Panc1 (cell line): Measurements from ENCODE around the gene DCAF15.

Experiments
- POLR2AphosphoS5 ChIP-seq: IDR thresholded peaks from 2 replicates; pipeline ENCODE4 v1.6.1; 2012; ENCODE audit warnings: mild to moderate bottlenecking, low read depth, low read length, moderate library complexity
- TCF7L2 ChIP-seq: IDR thresholded peaks from 2 replicates; pipeline ENCODE4 v1.6.1; 2011; ENCODE audit warnings: mild to moderate bottlenecking, low read depth, low read length, inconsistent platforms
- TF ChIP-seq, protein P1 (sequence below): fragments of 450-650 bp; IDR thresholded peaks from 2 replicates; pipeline ENCODE4 v1.5.1; 2017; ENCODE audit warnings: mild to moderate bottlenecking

DNA sequence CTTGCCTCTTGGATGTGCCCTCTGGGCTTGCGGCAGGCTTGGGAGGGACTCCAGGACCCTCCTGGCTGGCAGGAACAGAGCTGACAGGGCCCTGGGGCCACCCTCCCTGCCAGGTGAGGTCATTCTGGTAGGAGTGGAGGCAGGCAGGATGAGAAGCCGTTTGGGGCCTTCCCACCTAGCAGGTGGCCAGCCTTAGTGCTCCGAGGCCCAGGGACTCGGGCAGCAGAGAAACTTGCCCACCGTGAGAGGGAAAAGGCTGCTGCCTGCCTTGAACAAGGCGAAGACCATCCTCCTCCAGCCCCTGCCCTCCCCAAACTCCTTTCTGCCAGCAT lies 45.3 kb downstream of the DCAF15 start:
- no peak for TF ChIP-seq POLR2AphosphoS5
- TF ChIP-seq, protein P1, sequence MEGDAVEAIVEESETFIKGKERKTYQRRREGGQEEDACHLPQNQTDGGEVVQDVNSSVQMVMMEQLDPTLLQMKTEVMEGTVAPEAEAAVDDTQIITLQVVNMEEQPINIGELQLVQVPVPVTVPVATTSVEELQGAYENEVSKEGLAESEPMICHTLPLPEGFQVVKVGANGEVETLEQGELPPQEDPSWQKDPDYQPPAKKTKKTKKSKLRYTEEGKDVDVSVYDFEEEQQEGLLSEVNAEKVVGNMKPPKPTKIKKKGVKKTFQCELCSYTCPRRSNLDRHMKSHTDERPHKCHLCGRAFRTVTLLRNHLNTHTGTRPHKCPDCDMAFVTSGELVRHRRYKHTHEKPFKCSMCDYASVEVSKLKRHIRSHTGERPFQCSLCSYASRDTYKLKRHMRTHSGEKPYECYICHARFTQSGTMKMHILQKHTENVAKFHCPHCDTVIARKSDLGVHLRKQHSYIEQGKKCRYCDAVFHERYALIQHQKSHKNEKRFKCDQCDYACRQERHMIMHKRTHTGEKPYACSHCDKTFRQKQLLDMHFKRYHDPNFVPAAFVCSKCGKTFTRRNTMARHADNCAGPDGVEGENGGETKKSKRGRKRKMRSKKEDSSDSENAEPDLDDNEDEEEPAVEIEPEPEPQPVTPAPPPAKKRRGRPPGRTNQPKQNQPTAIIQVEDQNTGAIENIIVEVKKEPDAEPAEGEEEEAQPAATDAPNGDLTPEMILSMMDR: no peak
- TF ChIP-seq TCF7L2: no peak
